Measurements from ENCODE around the gene PDAP1.
A peak's percentile ranks its signal among the peaks of the same experiment; 100 is the strongest.
"Not testable (repeated sequence)": the region's sequence is repeated elsewhere in the genome, so short reads cannot be mapped to it uniquely, and the experiment has no call there.

The PDAP1 gene

DNA sequence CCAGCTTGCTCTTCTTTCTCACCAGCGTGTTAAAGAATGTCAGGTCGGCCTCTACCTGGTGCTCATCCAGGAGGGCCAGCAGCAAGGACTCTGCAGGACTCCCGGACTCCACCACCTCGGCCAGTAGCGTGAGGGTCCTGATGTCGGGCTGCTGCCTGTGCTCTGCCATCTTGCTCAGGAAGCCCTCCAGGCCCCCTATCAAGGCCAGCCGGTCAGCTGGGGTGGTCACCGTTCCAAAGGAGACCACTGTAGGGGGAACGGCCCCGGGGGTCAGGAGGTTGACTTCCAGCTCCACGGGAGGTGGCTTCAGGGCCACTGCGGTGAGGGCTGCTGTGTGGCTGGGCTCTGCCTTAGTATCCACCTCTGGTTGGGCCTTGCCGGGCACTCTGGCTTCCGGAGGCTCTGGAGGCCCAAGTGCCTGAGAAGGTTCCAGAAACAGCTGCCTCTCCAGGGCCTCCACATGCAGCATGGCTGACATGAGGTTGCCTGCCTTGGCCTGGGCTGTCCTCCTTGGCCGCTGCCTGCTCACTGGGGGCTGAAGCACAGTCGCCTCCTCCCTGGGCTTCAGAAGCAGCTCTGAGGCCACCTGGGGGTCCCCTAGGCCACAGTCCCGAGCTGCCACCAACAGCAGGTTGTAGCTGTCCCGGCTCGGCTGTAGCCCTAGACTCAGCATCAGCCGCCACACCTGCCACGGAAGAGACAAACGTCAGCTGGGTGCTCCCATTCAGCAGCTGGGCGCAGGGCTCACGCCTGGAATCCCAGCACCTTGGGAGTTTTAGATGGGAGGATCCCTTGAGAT lies 16.7 kb upstream of the PDAP1 start:
- no peak for DNase-seq (ENCODE audit: low read depth)

DNA sequence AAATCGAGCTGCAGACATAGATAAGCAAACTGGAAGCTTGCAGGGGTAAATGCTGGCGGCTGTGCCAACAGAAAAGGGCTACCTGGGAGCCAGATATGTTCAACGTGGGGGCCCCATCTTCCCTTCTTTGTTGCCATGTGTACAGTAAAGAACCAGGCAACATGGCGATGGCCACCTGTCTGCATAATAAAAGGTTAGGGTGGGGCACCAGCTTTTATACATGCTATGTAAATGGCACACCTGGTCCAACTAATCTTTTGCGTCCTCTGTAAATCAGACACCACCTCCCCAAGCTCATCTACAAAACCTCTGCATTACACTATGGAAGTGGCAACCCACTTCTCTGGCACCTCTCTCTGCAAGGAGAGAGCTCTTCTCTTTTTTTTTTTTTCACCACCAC lies 14.2 kb upstream of the PDAP1 start:
- no peak for DNase-seq (ENCODE audit: low read depth)

DNA sequence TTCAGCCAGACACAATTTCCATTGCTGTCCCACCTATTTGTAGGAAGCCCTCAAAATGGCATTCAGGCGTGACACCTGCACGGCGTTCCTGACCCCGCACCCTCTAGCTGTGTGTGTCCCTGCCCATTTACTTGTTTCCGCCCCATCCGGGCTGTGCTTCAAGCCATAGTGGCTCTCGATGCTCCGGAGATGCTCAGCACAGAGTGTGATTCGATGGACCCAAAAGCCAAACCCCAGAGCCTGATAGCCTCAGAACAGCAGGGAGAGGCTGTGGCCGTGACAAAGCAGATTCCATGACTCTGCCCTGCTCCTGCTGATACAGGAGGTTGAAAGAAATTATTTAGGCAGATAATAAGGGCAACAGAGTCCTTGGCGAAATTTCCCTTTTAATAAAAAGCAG lies 13.8 kb upstream of the PDAP1 start:
- DNase-seq (ENCODE audit: low read depth): no peak

DNA sequence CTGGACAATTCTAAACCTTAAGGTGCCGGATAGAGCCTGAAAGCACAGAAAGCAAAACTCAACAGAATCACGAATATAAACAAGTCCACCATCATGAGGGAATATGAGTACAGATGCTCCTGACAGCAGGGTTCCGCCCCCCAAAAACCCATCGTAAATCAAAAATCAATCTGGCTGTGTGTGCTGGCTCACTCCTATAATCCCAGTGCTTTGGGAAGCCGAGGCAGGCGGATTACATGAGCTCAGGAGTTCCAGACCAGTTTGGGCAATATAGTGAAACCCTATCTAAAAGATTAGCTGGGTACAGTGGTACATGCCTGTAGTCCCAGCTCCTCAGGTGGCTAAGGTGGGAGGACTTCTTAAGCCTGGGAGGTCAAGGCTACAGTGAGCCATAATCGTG lies 12.6 kb upstream of the PDAP1 start:
- no peak for DNase-seq (ENCODE audit: low read depth)

DNA sequence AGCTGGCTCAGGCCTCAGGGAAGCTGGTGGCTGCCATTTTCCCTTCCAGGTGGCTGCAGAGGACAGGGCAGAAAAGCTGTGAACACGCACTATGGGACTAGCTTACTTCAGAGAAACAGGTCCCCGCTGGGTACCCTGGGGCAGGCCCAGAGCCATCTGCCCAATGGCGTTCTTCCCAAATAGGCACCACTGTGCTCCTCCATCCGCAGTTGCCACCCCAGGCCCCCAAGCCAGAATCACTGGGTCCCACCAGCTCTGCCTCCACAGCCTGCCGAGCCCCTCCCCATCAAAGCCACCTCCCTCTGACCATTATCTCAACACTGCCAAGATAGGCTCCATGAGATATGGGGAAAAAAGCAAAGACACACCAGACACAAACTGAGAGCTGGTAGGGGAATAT lies 11.8 kb upstream of the PDAP1 start:
- no peak for DNase-seq (ENCODE audit: low read depth)

DNA sequence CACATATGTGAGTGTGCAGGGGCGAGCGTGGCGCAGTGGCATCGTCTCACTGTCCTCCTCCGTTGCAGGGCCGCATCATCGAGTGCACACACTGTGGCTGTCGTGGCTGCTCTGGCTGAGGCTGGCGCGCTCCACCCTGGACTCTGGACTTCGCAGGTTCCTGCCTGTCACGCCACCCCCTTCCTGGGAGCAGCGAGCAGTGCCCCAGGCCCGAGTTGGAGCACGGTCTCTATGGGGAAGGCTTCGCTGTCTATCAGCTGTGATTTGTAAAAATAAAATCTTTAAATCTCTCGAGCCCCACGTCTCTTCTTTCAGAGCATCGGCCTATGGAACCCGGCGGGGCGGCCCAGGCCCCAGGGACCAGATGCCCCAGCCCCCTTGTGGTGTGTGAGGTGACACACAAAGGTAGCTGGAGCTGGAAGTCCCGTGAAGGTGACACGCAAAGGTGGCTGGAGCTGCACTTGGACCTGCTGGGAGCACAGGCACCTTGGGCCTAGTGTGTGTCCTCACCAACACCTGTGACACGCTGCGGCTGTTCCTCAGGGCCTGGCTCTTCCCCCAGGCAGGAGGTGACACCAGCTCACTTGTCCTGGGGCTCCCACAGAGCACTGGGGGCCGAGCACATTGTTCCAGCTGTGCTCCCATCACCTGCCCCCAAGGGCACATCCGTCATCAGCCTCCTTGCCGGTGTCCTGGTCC lies 11.1 kb upstream of the PDAP1 start:
- DNase-seq (ENCODE audit: low read depth): no peak

DNA sequence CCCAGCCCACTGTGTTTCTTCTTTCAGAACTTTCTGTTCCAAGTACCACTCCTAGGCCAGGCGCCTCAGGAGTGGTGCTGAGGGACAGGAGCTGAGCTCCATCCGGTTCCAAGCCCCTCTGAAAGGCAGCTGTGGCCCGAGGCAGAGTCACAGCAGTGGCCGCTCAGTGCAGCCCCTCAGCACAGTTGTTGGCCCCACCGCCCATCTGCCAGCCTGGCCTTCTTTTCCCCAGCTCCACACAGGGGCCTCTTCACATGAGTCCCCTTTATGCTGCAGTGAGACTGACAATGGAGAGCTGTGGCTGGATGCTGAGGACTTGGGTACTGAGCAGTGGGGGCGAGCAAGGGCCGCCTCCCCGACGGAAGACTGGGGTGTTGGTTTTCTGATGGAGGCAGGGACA lies 9.9 kb upstream of the PDAP1 start:
- DNase-seq (ENCODE audit: low read depth): no peak

DNA sequence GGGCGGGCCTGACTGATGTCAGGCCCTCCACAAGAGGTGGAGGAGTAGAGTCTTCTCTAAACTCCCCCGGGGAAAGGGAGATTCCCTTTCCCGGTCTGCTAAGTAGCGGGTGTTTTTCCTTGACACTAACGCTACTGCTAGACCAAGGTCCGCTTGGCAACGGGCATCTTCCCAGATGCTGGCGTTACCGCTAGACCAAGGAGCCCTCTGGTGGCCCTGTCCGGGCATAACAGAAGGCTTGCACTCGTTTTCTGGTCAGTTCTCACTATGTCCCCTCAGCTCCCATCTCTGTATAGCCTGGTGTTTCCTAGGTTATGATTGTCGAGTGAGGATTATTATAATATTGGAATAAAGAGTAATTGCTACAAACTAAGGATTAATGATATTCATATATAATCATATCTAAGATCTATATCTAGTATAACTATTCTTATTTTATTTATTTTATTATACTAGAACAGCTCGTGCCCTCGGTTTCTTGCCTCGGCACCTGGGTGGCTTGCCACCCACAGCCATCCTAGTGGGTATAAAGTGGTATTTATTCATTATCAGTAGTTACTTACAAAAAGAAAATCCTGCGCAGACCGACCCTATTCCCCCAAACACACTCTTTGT lies 7.2 kb upstream of the PDAP1 start:
- not testable (repeated sequence) for DNase-seq (ENCODE audit: low read depth)

DNA sequence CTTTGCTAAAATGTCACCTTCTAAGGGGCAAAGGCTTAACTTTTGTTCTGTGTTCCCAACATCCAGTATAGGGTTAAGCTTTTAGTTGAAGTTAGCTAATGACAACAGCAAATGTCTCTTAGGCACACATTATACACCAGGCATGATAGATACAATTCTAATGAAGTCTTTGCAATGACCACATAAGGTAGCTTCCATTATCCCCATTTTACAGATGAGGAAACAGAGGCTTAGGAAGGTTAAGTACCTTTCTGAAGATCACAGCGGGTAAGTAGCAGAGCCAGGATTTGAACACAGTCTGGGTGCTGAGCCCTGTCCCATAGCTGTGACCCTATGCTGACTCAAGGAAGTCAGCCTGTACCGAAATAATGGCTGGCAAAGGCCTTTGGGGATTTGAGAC lies 2.2 kb upstream of the PDAP1 start:
- no peak for DNase-seq (ENCODE audit: low read depth)

DNA sequence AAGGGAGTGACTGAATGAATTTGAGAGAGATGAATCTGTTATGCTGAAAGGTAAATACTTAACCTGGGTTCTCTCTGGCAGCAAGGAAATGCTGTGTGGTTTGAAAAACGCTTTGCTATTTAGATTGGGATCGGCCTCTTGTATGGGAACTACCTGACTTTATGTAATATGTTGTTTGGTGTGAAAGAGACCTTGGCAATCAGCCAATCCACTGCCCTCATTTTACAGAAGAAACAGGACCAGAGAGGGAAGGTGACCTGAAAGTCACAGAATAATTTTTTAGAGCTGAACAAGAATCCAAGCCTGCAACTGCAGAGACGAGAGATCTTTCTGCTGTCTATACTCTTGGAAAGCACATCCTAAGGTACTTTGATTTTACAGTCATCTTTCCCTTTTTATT lies 1.4 kb upstream of the PDAP1 start:
- DNase-seq (ENCODE audit: low read depth): no peak

DNA sequence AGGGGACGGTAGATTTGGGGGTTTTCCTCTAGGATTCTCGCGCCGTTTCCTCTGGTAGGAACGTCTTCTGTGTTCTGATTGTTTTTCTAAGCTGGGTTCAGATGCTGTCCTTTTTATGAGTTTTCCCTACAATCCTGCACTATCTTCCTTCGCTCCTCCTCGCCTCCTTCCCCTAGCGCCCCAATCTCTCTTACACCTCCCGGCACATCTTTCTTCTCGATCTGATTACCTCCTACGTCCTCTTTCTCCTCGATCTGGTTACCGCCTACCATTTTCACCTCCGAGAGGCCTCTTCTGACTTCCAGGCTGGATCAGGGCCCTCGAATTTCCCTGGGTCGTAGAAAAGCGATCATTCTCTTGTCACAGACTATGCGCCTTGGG lies 785 bp upstream of the PDAP1 start:
- no peak for DNase-seq (ENCODE audit: low read depth)

DNA sequence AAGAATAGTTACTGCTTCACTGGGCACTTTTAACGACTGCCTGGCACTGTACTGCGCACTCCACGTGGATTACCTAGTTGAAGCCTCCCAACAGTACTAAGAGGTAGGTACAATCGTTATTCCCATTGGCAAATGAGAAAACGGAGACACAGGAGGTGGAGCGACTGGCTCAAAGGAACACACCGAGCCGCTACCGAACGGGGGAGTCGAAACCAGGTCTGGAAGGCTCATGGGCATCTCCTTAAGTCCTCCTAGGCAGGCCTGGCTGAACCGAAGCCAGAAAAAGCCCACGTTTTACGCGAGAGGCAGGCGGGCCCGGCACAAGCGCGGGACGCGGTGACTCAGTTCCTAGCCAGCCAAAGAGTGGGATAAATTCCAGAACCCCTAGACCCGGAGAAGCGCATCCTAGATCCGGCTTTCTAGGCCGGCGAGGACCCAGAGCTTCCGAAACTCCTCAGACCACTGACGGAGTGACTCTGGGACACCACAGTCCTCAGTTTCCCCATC lies 472 bp downstream of the PDAP1 start:
- peak; percentile 27 for DNase-seq (ENCODE audit: low read depth)

DNA sequence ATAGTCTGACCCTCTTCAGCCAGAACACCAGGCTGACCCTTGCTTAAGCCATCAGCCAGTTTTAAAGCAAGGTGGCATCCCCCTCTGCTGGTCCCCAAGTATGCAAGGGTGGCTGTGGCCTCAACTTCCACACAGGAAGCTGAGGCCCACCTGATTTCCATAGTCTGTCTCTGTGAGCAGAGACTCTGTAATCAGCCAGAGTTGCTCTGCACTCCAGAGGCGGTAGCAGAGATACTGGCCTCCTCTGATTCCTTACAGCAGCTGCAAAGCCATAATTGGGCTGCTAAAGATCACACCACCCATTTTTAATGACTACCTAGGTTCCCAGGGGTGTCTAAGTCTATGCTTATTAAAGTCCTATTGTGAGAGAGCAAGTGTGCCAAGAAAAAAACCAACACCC lies 1.8 kb downstream of the PDAP1 start:
- no peak for DNase-seq (ENCODE audit: low read depth)

DNA sequence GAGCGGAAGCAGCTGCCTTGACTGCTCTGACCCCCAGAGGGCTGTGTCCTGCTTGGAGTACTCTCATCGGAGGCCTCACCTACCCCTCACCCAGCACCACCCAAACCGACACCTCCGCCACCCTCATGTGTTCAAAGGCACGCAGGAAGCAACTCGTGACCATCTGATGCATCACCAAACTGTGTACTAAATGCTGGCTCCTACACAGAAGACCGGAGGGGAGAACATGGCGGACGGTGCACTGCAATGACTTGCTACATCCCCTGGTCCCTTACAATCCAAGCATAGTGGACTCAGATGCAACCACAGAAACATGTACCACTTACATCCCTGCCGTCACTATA lies 3.4 kb downstream of the PDAP1 start:
- DNase-seq (ENCODE audit: low read depth): no peak

DNA sequence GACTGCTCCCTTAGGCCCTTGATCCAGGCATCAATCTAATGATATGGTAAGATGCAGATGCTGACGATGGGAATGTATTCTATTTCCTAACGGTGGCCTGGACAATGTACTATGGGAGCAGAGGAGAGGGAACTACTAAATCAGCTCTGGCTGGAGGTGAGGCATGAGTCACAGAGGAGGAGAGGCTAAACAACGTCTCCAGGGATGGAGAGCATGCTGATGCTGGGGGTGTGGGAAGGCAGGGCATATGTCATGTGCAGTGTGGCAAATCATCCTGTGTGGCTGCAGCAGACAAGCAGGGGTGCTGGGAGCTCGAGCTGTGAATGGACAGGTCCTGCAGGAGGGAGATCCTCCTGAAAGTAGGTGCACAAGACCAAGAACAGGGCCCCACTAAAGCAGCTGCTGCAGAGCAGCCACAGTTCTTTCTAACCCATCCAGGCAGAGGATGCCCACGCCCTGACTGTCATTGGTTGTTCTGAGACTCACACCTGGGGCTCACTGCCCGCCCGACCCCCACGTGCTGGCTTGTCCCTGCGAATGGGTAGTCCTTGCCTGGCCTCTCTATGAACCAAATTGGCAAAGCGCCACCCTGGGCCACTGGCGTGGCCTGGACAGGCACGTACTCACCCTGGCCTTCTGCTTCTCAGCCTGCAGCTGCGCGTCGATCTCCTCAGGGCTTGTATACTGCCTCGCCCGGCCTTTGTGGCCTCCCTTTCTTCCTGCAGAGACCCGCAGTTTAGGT lies 4.0 kb downstream of the PDAP1 start:
- DNase-seq (ENCODE audit: low read depth): no peak

DNA sequence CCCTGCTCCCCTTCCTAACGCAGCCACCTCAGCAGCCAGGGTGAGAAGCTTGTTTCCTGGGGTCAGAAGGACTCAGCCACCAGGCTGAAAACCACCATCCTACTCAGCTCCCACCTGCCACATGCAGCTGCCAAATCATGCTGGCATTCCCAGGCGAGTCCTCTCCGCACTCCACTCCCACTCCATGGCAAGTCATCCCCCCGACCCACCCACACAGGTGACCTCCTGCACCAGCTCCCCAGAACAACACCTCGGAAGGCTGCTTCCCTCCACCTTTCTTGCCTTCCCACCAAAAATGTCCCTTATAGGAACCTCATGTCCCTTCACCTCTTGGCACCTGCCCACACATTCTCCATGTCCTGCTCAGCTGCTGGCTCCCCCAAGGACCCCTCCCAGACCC lies 4.6 kb downstream of the PDAP1 start:
- DNase-seq (ENCODE audit: low read depth): no peak

DNA sequence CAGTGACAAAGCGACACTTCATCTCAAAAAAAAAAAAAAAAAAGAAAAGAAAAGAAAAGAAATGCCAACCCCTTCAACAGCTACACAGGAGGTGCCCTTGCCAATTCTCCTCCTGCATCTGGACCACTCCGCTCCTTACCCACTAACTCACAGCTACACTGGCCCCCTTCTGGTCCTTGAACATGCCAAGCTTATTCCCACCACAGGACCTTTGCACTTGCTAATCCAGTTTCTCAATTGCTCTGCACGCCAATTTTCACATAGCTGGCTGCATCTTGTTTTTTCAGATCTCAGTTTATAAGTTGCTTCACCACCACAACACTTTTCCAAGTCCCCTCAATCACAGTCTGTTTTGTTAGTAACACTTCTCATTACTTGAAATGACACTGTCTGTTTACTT lies 5.5 kb downstream of the PDAP1 start:
- no peak for DNase-seq (ENCODE audit: low read depth)

DNA sequence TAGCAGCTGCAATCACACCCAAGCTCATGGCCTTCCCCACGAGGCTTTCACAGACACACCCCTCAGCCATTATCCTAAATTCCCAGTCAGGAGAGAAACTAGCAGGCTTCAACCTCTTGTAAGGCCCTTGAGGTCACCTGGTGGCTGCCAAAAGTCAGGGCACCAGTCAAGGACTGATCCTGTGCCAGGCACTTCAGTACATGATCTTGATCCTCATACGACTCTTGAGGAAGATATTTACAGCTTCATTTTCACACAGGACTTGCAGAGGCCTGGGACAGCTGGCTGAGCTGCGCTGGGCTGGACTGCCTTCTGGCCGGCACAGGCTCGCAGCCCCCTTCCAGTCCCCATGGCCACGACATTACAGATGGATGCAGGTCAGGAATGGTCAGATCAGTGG lies 8.8 kb downstream of the PDAP1 start:
- DNase-seq (ENCODE audit: low read depth): no peak

DNA sequence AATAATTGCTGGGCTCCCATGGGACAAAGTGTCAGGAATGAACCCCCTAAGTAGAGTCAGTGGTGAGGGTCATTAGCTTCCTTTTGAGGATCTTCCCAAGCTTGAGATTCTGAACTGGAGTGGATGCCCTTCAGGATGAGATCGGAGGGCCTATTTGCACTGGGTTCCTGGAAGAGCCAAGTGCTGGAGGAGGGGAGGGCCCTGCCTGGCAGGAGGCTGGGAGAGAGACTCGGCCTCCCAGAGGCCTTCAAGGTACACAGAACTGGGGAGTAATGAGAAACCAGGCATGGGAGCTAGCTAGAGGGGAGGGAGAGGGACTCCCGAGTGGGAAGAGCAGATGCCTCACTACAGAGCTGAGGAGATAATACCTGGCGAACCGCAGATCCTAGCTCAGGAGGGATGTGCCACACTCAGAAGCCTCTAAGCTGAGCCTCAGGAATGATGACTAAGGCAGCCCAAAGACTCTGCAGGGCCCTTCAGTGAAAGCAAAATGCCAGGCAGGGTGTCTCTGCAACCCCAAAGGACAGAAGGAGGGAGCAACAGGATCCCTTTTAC lies 9.4 kb downstream of the PDAP1 start:
- no peak for DNase-seq (ENCODE audit: low read depth)

DNA sequence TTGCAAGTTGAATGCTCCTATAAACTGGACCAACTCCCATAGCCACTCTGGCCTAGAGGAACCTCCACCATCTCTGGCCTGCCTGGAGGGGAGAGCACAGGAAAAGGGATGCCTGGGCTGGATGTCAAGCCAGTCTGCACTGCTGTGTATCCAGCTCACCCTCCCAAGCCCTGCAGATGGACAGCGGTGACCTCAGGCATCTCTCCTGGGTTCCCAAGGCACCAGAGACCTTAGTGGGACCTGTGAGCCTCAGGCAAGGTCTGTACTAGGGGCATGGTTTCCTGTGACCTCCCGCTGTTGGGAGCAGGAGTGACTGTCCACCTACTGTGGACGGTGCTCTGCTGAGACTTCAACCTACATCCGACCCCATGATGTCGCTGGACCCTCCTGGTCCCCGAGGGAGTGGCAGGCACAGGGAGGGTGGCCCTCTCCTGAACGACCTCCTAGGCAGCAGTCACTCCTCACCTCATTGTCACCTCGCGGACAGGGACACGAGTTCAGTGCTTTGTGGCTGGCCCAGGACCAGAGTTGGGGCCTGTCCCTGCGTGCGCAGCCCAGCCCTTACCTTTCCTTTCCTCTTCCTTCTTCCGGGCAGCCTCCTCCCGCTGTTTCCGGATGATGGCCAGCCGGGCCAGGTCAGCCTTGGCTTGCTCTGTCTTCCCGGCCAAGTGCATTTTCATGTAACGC lies 11.0 kb downstream of the PDAP1 start:
- DNase-seq (ENCODE audit: low read depth): no peak

DNA sequence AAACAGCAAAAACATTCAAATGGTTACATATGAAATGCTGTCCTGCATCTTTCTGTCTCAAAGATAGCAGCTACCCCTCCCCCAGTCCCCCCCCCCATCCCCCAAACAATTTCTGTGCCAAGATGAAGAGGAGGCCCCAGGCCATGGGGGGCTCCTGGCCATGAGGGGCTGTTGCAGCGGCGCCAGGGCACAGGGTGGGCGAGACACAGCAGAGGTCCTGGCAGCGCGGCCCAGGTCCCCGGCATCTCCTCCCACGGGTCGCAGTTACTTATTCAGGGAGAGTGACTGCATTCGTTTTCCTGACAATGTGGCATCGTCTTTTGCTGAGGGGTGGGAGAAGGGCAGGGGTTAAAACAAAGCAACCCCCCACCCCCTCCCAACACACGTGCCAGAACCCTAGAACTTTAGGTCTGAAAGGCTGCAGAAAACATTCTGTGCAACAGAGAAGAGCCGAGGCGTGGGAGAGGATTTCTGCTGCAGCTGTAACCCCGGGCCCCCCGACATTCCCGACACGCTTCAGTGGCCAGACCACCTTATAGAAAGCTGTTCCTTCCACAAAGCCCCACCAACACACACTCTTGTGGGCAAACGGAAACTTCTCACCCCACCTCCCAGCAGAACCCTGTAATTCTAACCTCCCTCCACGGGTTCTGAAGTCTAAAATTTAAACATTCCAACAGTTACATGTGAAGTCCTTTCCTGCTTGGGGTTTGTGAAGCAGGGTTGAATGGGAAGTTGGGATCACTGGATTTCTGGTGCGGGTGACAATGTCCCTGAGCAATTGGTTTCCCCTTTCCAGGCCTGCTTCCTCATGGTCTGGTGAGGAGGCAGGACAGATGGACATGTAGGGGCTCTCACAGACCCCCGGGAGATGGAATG lies 11.7 kb downstream of the PDAP1 start:
- DNase-seq (ENCODE audit: low read depth): no peak
